GM19035 (cell line): ENCODE results near the gene C17orf78.
"Not testable (repeated sequence)": the region's sequence is repeated elsewhere in the genome, so short reads cannot be mapped to it uniquely, and the experiment has no call there.

ENCODE experiments used
- ATAC-seq: cut with Tn5 transposase; IDR thresholded peaks from one replicate; pipeline ENCODE4 v1.9.1; 2021; ENCODE audit not compliant: unreplicated experiment

The C17orf78 gene

DNA sequence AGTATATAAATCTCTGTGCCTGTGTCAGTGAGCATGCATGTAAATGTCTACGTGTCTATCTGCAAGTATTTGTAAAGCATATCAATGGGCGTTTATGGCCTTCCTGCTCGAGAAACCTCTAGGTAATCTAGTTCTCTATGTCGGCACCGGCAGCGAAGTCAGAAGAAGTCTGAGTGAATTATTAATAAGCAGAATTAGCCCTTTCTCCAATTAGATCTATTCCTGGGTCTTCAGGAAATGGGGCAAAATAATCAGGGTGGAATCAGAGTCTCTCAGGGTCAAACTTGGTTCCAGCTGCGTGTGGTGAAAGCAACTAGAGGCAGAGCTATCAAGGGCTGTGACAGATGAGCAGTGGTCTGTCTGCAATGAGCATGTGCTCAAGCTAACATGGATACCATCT is at the start of gene C17orf78:
Gene C17orf78 (plus strand): TSS at position 280 of the 400 bp plus-strand sequence. CDS start 108 bp downstream, at position 388.
- ATAC-seq = no peak

DNA sequence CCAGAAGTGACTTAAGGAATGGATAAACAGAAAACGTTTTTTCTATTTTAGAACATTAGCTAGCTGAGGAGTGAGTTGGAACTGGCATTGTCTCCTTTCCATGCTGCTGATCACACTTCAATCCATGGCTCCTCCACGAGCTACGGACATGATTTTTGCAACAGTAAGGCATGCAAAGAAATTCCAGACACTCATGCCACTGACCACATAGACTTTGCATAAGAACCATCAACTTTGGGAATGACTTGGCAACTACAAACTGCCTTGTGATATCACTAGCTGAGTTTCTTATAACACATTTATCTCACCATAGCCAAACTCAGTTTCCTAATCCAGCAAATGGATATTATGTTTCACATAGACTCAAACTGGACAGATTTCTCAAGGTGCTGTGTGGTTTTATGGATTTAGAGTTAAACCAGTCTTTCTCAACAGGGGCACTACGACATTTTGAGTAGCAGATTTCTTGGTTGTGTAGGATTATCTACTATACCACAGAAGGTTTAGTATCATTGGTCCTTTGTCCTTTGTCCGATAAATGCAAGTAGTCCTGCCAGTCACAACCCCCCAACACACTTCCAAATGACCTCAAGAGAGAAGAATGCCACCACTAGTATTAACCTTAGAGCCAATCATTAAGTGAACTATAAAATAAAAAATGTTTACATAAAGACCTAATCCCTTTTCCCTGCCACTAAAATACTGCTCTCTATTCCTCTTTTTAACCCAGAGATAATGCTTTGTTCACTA is 48.3 kb upstream of the C17orf78 start:
- ATAC-seq = no peak

DNA sequence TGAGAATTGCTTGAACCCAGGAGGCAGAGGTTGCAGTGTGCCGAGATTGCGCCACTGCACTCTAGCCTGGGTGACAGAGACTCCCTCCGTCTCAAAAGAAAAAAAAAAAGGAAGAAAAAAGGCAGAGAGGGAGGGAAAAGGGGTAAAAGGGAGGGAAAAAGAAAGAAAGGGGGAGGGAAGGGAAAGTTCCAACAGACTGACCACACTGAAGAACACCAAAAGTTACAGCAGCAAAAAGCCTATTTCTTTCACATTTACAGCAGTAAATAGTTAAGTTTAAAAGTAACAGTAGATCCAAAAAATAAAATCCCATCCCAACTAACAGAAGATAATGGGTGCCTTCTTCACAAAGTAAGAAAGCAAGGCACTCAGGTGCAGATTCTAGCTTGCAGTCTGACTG is 36.9 kb upstream of the C17orf78 start:
- no peak for ATAC-seq

DNA sequence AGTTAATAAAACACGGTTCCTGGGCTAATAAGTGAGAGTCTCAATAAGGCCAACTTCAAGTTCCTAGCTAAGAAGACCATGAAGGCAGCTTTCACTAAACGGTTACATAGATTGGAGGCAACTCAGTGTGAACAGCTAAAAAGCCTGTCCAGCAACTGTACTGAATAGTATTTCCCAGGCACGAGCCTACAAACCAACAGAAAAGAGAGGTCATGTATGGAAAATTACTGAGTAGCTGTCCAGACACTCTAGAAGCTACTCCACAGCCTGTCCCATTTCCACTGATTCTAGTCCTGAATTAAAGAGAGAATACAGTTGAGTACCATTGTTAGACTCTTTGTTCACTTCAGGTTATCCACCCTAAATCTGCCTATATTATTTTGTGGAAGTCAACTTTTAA is 36.5 kb upstream of the C17orf78 start:
- ATAC-seq = no peak

DNA sequence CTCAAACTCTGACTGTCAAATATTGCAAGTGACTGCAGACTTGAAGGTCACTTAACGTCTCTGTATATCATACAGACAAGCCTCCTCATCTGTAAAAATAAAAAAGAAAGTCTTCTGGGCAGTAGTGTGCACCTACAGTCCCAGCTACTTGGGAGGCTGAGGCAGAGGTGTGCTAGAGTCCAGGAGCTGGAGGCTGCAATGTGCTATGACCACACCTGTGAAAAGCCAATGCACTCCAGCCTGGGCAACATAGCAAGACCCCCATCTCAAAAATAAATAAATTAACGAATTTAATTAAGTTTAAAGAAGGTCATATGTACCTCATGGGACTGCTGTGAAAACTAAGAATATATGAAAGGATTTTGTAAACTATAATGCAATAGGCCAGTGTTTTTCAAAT is 35.0 kb upstream of the C17orf78 start:
- no peak for ATAC-seq

DNA sequence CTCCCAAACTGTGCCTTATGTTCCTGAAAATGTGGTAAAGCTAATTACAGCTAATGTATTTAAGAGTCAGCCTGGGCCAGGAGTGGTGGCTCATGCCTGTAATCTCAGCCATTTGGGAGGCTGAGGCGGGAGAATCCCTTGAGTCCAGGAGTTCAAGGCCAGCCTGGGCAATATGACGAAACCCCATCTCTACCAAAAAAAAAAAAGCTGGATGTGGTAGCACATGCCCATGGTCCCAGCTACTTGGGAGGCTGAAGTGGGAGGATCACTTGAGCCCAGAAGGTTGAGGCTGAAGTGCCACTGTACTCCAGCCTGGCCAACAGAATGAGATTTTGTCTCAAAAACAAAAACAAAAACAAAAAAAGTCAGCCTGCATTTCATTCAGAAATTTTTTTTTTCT is 33.2 kb upstream of the C17orf78 start:
- ATAC-seq = no peak

DNA sequence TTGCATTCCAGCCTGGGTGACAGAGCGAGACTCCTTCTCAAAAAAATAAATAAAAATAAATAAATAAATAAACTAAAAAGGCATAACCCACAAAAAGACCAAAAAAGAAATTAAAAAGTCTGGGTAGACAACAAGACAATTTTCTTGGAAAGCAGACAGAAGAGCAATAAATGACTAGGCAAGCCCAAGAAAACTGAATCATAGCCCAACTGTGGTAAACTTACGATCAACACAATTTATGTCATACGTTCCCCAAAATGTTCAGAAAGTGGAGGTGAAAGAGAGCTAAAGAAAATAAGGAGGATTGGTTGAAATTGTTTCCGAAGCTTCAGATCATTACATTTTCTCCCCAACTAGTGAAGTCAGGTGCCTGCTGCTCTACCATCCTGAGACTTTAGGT is 31.3 kb upstream of the C17orf78 start:
- no peak for ATAC-seq

DNA sequence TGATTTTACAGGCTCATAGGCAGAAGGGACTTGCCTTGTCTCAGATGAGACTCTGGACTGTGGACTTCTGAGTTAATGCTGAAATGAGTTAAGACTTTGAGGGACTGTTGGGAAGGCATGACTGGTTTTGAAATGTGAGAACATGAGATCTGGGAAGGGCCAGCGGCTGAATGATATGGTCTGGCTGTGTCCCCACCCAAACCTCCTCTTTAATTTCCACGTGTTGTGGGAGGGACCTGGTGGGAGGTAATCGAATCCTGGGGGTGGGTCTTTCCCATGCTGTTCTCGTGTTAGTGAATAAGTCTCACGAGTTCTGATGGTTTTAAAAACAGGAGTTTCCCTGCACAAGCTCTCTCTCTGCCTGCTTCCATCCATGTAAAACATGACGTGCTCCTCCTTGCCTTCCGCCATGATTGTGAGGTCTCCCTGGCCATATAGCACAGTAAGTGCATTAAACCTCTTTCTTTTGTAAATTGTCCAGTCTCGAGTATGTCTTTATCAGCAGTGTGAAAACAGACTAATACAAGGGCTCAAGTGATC is 28.9 kb upstream of the C17orf78 start:
- ATAC-seq = not testable (repeated sequence)

DNA sequence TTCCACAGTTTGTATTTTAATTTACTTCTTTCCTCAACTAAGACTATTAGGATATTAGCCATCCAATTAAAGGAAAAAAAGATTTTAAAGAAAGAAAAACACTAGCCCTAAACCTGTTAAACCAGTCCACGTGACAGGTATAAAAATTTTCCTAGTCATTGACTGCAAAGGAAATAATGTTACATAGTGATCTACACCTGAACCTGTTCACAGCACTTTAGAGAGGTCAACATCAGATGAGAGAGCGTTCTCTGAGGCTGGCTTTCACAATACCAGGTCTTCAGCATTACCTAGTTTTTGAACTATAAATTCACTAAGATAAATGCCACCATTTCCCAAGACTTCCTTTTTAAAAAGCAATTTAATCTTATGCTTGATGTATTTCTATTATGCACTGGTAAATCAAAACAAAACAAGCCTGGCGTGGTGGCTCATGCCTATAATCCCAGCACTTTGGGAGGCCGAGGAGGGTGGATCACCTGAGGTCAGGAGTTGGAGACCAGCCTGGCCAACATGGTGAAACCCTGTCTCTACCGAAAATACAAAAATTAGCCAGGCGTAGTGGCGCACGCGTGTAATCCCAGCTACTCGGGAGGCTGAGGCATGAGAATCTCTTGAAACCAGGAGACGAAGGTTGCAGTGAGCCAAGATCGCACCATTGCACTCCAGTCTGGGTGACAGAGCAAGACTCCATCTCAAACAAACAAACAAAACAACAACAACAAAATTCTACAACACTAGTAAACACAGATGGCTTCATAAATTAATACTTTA is 18.8 kb upstream of the C17orf78 start:
- ATAC-seq = not testable (repeated sequence)

DNA sequence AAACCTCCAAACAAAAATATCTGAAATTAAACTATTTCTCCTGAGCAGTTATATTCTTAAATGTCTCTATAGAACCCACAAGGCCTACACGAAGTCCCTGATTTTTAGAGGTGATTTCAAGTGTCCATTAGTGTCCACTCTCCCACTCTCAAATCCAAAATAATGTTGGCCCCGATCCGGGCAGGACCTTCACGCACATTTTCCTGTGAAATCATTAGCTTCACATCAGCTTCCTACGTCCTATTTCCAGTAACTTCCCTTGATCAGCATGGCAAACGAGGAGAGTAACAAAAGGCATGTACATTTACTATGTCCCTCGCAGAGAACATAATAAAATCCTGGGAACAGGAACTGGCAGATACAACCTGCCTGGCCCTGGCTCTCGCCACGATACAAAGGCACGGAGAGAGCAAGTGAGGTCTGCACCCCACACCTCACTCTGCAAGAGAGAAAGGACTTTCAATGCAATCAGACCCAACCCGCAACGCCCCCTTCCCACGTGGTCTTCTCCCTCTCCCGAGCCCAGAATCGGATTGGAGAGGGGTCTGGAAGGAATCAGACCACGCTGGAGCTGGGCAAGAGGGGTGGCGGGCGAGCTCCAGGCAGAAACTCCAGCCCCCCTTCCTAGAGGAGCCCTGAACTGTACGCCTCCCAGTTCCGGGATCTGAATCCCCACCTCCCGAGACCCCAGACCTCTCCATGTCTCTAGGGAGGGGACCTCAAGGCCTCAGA is 17.5 kb upstream of the C17orf78 start:
- ATAC-seq = peak; percentile 3

DNA sequence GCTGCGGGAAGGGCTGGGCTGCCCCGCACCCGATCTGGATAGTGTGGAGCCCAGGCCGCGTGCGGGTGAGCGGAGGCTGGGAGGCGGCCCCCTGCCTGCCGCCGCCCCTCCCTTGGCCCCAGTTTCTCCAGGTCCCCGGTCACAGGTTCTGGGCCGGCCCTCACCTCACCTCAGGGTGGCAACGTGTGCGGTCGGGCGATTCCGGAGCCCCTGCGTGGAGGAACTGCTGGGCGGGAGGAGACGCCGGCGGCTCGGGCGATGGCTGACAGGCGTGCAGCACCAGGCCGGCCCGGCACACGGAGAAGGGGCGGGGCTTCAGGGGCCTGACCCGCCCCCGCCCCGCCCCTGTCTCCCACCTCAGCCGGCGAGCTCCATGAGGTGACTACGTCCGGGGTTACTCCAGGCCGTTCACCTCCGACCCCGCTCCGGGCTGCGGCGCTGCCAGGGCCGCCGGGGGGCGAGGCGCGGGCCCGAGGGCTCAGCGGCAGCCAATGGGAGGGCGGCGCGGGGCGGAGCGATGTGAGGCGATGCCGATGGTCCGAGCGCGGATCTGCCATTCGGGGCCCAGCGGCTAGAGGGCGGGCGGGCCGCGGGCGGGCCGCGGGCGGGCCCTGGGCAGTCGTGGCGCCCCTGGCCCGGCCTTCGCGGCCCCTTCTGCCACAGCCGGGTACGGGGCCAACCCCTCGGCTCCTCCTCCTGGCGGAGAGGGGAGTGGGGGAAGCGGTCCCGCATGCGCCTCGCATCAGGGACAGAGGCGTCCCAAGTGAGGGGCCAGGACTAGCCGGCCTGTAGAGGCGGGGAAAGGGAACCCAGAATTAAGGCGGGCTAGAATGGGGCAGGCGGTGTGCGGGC is 16.7 kb upstream of the C17orf78 start:
- ATAC-seq = peak; percentile 88

DNA sequence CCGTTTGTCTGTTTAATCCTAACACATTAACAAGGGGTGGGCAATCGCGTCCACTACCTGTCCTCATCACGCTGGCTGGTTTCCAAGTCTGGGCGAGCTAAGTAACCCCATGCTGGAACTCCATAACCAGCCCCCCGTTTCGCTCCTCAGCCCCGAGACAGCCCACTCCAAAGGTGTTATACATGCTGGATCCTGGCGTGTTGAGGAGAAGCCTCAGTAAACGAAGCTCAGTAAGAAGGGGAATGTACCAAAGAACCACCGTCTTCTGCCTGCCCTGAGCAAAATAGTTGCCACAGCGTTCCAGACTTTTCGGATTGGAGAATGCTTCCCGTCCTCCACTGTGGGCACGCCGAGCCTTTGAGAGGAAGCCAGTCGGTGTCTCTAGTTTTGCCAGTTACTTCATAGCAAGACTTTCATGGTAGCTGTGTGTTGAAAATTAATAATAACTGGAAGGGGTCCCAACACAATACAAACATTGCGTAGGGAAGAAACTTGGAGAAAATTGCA is 16.1 kb upstream of the C17orf78 start:
- no peak for ATAC-seq

DNA sequence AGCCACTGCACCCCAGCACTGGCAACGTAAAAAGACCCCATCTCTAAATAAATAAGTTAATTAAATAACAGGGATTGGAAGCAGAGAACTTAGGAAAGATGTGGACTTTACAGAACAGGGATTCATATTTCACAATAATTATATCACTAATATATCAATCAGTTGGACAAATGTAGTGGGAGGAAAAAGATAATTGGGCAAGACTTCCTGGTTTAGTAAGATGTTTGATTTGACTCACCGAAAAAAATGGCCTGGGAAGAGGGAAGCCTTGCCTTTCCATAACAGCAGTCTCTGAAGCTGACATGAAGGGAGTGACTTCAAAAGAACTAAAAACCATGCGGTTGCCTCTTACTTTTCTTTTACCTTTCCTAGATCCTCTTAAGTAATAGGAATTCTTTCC is 15.2 kb upstream of the C17orf78 start:
- ATAC-seq = no peak

DNA sequence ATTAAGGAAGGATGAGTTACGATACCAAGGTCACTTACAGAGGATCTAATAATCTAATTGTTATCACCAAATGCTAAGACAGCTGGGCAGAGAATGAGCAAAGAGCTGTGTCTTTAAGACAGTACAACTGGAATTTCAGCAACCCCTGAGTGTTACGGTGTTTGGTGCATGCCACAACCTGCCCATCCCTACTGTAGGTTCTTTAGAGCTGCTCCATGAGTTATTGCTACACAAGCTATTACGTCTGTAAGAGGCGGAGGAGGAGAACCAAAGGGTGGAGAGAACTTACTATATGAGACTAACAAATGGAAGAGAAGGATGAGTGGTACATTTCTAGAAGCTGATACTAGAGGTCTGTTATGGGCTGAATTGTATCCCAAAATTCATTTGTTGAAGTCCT is 14.2 kb upstream of the C17orf78 start:
- no peak for ATAC-seq

DNA sequence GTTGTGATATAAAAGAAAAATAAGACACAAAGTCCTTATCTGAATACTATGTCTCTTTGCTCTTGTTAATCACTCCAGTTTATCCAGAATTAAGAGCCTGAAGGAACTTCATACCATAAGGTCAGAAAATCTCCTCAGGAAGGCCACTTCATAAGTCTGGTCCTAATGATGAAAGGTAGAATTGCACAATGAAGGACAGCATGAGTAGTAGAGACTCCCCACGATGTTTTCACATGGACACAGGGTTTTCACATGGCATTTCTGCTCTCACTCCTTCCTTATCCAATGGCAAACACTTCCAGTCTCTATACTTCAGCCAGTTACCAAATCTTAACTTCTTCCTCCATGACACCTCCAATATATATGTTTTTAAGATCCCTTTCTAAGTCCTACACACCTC is 10.2 kb upstream of the C17orf78 start:
- no peak for ATAC-seq

DNA sequence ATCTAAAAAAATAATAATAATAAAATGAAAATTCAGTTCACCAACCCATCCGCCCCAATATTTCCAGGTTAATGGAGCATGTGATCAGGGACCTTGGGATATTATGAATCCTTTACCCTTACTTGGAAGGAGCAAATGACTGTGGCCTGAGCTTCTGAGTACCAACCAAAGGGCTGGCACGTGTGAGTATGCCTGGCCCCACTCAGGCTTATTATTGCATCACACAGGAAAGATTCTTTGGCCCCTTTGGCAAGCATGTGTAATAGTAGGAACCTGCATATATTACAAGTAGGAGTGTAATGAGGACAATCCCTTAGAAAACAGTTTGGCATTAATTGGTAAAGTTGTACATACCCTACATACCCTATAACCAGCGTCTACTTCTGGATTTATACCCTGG is 7.2 kb upstream of the C17orf78 start:
- ATAC-seq = no peak

DNA sequence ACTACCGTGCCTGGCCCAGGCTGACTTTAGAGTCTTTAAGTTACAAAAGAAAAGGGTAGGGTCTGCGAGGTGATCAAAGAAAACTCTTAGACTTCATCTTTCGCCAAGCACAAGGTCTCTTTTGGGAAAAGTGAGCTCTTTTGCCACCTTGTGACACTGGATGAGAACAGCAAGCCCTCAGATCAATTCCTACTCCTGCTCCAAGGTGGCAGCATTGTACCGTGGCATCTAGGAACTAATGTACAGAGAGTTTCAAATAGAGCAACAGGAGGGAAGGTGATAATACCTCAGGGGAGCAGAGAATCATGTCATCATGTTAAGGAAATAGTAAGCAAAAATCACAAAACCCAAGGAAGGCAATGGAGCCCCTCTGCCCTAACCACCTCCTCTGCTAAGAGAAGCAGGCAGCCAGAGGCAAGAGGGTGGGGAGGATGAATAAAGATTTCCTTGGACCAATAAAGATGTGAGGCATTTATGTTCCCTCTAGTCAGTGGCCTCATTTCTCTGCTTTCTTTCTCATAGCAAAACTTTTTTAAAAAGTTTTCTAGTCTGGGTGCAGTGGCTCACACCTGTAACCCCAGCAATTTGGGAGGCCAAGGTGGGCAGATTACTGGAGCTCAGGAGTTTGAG is 2.1 kb upstream of the C17orf78 start:
- ATAC-seq = no peak

DNA sequence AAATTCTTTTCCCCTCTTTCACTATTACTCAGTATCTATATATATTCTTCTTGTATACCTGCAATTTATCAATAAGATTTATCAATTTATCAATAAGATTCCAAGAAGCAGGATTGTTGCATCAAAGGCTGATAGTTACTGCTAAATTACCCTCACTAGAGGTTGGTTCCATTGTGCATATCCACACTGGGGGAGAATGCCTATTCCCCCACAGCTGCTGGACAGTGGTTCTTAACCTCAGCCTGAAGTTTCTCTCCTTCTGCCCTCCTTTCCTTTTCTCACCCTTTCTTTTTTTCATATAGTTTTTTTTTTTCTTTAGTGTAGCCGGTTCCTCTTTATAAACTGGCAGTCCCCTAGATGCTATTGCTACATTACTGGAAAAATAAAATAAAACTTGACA is 6.3 kb downstream of the C17orf78 start:
- ATAC-seq = no peak

DNA sequence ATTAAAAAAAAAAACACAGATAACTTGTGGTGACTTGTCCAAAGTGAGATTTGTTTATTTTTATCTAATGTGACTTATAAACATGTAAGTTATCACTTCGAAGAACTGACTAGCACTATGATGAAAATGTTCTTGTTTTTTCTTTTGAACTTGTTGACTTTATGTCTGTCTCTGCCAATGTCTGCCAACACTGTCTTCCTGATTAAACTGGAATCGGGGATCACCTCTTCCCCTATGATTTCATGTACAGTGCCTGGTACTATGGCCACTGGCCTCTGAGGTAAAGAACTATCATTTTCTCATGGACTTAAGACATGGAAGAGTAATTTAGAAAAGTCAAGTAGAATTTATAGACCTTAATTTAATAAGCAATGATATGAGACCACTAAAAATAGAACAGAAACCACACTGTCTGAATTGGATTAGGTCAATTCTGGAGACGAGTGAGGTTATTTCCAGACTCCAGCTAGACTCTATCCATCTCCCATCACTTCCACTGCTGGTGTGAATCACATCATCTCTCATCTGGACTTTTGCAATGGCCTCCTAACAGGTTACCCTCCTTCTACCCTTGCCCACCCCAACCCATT is 8.9 kb downstream of the C17orf78 start:
- ATAC-seq = no peak
